T-helper 17 cell (primary cell): ENCODE results near the gene IL1F10. TPM values are rescaled to one million over a fixed set of nuclear protein-coding genes. Genes with fewer than 3 reads are reported as not detected.

Experiments used
- total RNA-seq, 4 donors: library from RNA in 2 of 4; stranded (reverse) in 2 of 4; gene quantifications; one replicate each; pipeline ENCODE4 v1.2.3 and lab custom pipeline; 2022 to 2026

IL1F10 gene
- total RNA-seq, 2 donors from 2014 or later: not detected

Other genes starting within 250 kb of the IL1F10 start
- gene IL1B, start 231.2 kb upstream of the IL1F10 start, total RNA-seq: 10 to 100 TPM; 30.8 to 61.2 TPM
- gene IL37, start 156.8 kb upstream of the IL1F10 start, total RNA-seq: not detected
- gene IL36G, start 90.0 kb upstream of the IL1F10 start, total RNA-seq: not detected
- gene IL36A, start 62.5 kb upstream of the IL1F10 start, total RNA-seq: not detected
- not detected for gene IL36B, start 15.1 kb upstream of the IL1F10 start, total RNA-seq
- not detected for gene IL36RN, start 8.8 kb upstream of the IL1F10 start, total RNA-seq
- 1 to 10 TPM in 1 of 2 donors, under 1 TPM in 1; 0.68 to 1.2 TPM for gene IL1RN, start 59.6 kb downstream of the IL1F10 start, total RNA-seq
- gene PSD4, start 106.0 kb downstream of the IL1F10 start, total RNA-seq: 100 to 1,000 TPM; 141 to 160 TPM
- gene PAX8, start 211.0 kb downstream of the IL1F10 start, total RNA-seq: 1 to 10 TPM in 1 of 2 donors, under 1 TPM in 1; 0.21 to 1.4 TPM